RWPE1 (cell line): ENCODE results near the gene NKX2-4.
"Not testable (repeated sequence)": the region's sequence is repeated elsewhere in the genome, so short reads cannot be mapped to it uniquely, and the experiment has no call there.

Source experiments
- CTCF ChIA-PET: fragments of 350-600 bp; sonication (Branson Sonifier 250); formaldehyde crosslinking; extraction: SDS; loops from one replicate; lab custom pipeline; 2021; lab: Yijun Ruan, JAX
- POLR2A ChIA-PET: fragments of 400-600 bp; formaldehyde crosslinking; extraction: SDS; loops from one replicate; lab custom pipeline; 2020; ENCODE audit warnings: antibody characterized with exemption; ENCODE audit not compliant: low non-redundant PET; lab: Yijun Ruan, JAX
- DNase-seq: peaks from one replicate; pipeline ENCODE4 v3.0.0; 2012; ENCODE audit warnings: low spot score
- H3K27ac ChIP-seq: fragments of 450-650 bp; 2 replicates; pipeline ENCODE4 v1.5.1; 2017
- CTCF ChIP-seq: fragments of 450-650 bp; conservative IDR thresholded peaks from 2 replicates; pipeline ENCODE4 v1.5.1; 2017; ENCODE audit warnings: low read depth, mild to moderate bottlenecking

The NKX2-4 gene

GRCh38 chr20:21432911-21433310 is 35.6 kb upstream of the NKX2-4 start:
- CTCF ChIA-PET, result no interaction called here
- POLR2A ChIA-PET, result no interaction called here
- TF ChIP-seq CTCF, result no peak
- DNase-seq, result no peak
- no peak overlapping the region for H3K27ac ChIP-seq

- no peak for TF ChIP-seq CTCF
- CTCF ChIA-PET, result interaction anchor here (0.6 kb wide), 1 partner anchor 902 kb away, joined by 3 read pairs; no protein-coding TSS in a partner anchor
Observed at GRCh38 chr20:21430020-21430419, 32.7 kb upstream of the NKX2-4 start.

GRCh38 chr20:21424846-21425245 is 27.5 kb upstream of the NKX2-4 start:
- no peak for DNase-seq
- ChIA-PET CTCF (interaction anchor here (0.5 kb wide), 1 partner anchor 188 kb away, joined by 4 read pairs; no protein-coding TSS in a partner anchor), POLR2A (no interaction called here)
- no peak for TF ChIP-seq CTCF
- H3K27ac ChIP-seq, result no peak overlapping the region

More at GRCh38 chr20:21430020-21430419, 32.7 kb upstream of the NKX2-4 start:
- no peak for DNase-seq
- no peak overlapping the region for H3K27ac ChIP-seq
- POLR2A ChIA-PET, result no interaction called here

- DNase-seq, POLR2A ChIA-PET, H3K27ac ChIP-seq, CTCF ChIA-PET: not testable (repeated sequence)
Observed at GRCh38 chr20:21423712-21424111, 26.4 kb upstream of the NKX2-4 start.

- CTCF ChIA-PET, result no interaction called here
- POLR2A ChIA-PET, result no interaction called here
- no peak for DNase-seq
- TF ChIP-seq CTCF, result no peak
- H3K27ac ChIP-seq, result no peak overlapping the region
Observed at GRCh38 chr20:21421601-21422236, 24.4 kb upstream of the NKX2-4 start.

- H3K27ac ChIP-seq, POLR2A ChIA-PET, CTCF ChIA-PET, DNase-seq: not testable (repeated sequence)
Observed at GRCh38 chr20:21419147-21419546, 21.8 kb upstream of the NKX2-4 start.

- DNase-seq, H3K27ac ChIP-seq, POLR2A ChIA-PET: not testable (repeated sequence)
- CTCF ChIA-PET, result interaction anchor here (0.6 kb wide), 1 partner anchor 149 kb away, joined by 3 read pairs; no protein-coding TSS in a partner anchor
Observed at GRCh38 chr20:21413996-21414395, 16.7 kb upstream of the NKX2-4 start.

GRCh38 chr20:21411725-21412124 is 14.4 kb upstream of the NKX2-4 start:
- DNase-seq, result no peak
- CTCF ChIA-PET, result no interaction called here
- TF ChIP-seq CTCF, result no peak
- POLR2A ChIA-PET, result no interaction called here
- no peak overlapping the region for H3K27ac ChIP-seq
